HEK293 (cell line): ENCODE measurements around the gene NAALADL2.

Experiments
- ZNF335 ChIP-seq: fragments of 450-650 bp; formaldehyde crosslinking; conservative IDR thresholded peaks from 2 replicates; pipeline ENCODE4 v1.5.1; 2016; ENCODE audit warnings: missing biosample characterization, missing genetic modification characterization
- TF ChIP-seq, protein P1 (sequence below): fragments of 450-650 bp; formaldehyde crosslinking; IDR thresholded peaks from 2 replicates; pipeline ENCODE4 v1.5.1; 2016; ENCODE audit warnings: missing biosample characterization, missing genetic modification characterization
- TF ChIP-seq, protein P2 (sequence below): fragments of 450-650 bp; formaldehyde crosslinking; IDR thresholded peaks from 2 replicates; pipeline ENCODE4 v1.5.1; 2017; ENCODE audit warnings: missing biosample characterization, missing genetic modification characterization

DNA sequence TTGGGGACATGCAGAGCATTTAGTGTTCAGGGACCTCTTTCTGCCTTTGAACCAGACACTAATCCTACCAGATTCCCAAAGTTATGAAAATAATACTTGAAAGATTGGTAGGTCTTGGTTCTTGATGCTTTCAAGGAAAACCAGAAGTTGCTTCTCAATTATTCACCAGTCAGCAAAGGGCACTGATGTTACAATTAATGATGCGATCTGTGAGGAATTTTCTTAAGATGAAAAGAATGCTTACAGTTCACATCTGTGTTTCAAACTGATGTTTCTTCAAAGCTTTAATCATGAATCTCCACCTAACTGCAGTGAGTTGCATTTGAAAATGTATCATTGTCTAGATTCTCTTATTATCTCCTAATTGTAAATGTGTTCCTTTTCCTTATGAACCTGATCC, 161.0 kb downstream of the NAALADL2 start:
- TF ChIP-seq, protein P1, sequence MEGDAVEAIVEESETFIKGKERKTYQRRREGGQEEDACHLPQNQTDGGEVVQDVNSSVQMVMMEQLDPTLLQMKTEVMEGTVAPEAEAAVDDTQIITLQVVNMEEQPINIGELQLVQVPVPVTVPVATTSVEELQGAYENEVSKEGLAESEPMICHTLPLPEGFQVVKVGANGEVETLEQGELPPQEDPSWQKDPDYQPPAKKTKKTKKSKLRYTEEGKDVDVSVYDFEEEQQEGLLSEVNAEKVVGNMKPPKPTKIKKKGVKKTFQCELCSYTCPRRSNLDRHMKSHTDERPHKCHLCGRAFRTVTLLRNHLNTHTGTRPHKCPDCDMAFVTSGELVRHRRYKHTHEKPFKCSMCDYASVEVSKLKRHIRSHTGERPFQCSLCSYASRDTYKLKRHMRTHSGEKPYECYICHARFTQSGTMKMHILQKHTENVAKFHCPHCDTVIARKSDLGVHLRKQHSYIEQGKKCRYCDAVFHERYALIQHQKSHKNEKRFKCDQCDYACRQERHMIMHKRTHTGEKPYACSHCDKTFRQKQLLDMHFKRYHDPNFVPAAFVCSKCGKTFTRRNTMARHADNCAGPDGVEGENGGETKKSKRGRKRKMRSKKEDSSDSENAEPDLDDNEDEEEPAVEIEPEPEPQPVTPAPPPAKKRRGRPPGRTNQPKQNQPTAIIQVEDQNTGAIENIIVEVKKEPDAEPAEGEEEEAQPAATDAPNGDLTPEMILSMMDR: no peak
- TF ChIP-seq, protein P2, sequence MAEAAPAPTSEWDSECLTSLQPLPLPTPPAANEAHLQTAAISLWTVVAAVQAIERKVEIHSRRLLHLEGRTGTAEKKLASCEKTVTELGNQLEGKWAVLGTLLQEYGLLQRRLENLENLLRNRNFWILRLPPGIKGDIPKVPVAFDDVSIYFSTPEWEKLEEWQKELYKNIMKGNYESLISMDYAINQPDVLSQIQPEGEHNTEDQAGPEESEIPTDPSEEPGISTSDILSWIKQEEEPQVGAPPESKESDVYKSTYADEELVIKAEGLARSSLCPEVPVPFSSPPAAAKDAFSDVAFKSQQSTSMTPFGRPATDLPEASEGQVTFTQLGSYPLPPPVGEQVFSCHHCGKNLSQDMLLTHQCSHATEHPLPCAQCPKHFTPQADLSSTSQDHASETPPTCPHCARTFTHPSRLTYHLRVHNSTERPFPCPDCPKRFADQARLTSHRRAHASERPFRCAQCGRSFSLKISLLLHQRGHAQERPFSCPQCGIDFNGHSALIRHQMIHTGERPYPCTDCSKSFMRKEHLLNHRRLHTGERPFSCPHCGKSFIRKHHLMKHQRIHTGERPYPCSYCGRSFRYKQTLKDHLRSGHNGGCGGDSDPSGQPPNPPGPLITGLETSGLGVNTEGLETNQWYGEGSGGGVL: no peak
- no peak for TF ChIP-seq ZNF335 (tag by site-specific recombination)
